WERI-Rb-1 (cell line): ENCODE data around the gene SLCO1A2.
"Not testable (repeated sequence)": the region's sequence is repeated elsewhere in the genome, so short reads cannot be mapped to it uniquely, and the experiment has no call there.

Source experiments
- DNase-seq: peaks from one replicate; pipeline ENCODE4 v3.0.0-alpha.2; 2020
- H3K27ac ChIP-seq: fragments of 250-450 bp; sonication (Bioruptor Pico); 2 replicates; pipeline ENCODE4 v1.5.1; 2020; ENCODE audit warnings: mild to moderate bottlenecking, moderate library complexity
- H3K27me3 ChIP-seq: fragments of 250-450 bp; sonication (Bioruptor Pico); 2 replicates; pipeline ENCODE4 v1.5.1; 2021; ENCODE audit warnings: mild to moderate bottlenecking, low read depth, moderate library complexity; ENCODE audit not compliant: insufficient read depth, severe bottlenecking
- H3K36me3 ChIP-seq: fragments of 250-450 bp; sonication (Bioruptor Pico); 2 replicates; pipeline ENCODE4 v1.5.1; 2020; ENCODE audit warnings: mild to moderate bottlenecking, moderate library complexity
- H3K4me3 ChIP-seq: 2 replicates; pipeline ENCODE4 v1.5.1; 2011; ENCODE audit warnings: low read depth, mild to moderate bottlenecking, control low read depth, low read length
- H3K9me3 ChIP-seq: fragments of 250-450 bp; sonication (Bioruptor Pico); 2 replicates; pipeline ENCODE4 v1.5.1; 2021; ENCODE audit warnings: mild to moderate bottlenecking, moderate library complexity; ENCODE audit not compliant: severe bottlenecking
- TF ChIP-seq, protein P1 (sequence below): IDR thresholded peaks from 2 replicates; pipeline ENCODE4 v1.5.1; 2011; ENCODE audit warnings: low read depth, mild to moderate bottlenecking, control low read depth, inconsistent platforms, low read length

The SLCO1A2 gene, protein sequence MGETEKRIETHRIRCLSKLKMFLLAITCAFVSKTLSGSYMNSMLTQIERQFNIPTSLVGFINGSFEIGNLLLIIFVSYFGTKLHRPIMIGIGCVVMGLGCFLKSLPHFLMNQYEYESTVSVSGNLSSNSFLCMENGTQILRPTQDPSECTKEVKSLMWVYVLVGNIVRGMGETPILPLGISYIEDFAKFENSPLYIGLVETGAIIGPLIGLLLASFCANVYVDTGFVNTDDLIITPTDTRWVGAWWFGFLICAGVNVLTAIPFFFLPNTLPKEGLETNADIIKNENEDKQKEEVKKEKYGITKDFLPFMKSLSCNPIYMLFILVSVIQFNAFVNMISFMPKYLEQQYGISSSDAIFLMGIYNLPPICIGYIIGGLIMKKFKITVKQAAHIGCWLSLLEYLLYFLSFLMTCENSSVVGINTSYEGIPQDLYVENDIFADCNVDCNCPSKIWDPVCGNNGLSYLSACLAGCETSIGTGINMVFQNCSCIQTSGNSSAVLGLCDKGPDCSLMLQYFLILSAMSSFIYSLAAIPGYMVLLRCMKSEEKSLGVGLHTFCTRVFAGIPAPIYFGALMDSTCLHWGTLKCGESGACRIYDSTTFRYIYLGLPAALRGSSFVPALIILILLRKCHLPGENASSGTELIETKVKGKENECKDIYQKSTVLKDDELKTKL

DNA sequence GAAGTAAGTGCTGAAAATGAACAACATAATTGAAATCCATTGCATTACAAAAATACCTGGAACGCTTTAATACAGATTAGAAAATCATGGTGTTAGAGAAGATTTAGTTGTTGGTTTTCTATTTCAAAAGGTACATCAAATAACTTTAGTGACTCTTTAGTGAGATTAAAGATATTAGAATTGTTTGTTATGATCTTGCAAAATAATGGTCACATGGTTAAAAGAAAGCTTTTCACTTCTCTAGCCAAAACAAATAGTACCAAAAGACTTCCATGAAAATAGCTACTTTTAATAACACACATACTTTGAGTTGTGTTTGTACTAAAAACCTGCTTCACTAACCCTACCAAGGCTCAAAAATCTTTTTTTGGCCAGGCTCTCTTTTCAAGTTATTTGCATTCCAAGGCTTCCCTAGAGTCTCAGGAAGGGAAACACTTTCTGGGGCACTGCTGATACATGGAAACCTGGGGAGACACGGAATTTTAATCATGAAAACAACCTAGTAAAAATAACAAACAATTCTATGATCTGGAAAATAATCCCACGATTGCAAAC lies at the start of gene SLCO1A2:
Gene SLCO1A2, minus strand, starts transcription at position 147 of the 555 bp plus-strand sequence. CDS start 270 bp downstream, outside the sequence.
- DNase-seq, result no peak
- TF ChIP-seq, protein P1, sequence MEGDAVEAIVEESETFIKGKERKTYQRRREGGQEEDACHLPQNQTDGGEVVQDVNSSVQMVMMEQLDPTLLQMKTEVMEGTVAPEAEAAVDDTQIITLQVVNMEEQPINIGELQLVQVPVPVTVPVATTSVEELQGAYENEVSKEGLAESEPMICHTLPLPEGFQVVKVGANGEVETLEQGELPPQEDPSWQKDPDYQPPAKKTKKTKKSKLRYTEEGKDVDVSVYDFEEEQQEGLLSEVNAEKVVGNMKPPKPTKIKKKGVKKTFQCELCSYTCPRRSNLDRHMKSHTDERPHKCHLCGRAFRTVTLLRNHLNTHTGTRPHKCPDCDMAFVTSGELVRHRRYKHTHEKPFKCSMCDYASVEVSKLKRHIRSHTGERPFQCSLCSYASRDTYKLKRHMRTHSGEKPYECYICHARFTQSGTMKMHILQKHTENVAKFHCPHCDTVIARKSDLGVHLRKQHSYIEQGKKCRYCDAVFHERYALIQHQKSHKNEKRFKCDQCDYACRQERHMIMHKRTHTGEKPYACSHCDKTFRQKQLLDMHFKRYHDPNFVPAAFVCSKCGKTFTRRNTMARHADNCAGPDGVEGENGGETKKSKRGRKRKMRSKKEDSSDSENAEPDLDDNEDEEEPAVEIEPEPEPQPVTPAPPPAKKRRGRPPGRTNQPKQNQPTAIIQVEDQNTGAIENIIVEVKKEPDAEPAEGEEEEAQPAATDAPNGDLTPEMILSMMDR, result no peak
- Histone ChIP-seq H3K27me3 (no peaks in the 10 kb centered on the region), H3K27ac (no peak within 1 kb of the TSS), H3K9me3 (peaks cover 12% of the 10 kb centered on the region), H3K4me3 (no peak within 1 kb of the TSS), H3K36me3 (no peaks in the 10 kb centered on the region)

GRCh38 chr12:21384261-21384660 lies 49.5 kb upstream of the SLCO1A2 start:
- H3K36me3 ChIP-seq, result no peaks in the 10 kb centered on the region
- H3K27ac ChIP-seq, result no peak overlapping the region
- TF ChIP-seq, protein P1, result no peak
- H3K4me3 ChIP-seq, result no peak overlapping the region
- no peaks in the 10 kb centered on the region for H3K27me3 ChIP-seq
- no peaks in the 10 kb centered on the region for H3K9me3 ChIP-seq
- DNase-seq, result no peak

GRCh38 chr12:21381320-21381719 lies 46.6 kb upstream of the SLCO1A2 start:
- H3K9me3 ChIP-seq, DNase-seq, H3K4me3 ChIP-seq, H3K27me3 ChIP-seq, H3K27ac ChIP-seq, H3K36me3 ChIP-seq: not testable (repeated sequence)

DNA sequence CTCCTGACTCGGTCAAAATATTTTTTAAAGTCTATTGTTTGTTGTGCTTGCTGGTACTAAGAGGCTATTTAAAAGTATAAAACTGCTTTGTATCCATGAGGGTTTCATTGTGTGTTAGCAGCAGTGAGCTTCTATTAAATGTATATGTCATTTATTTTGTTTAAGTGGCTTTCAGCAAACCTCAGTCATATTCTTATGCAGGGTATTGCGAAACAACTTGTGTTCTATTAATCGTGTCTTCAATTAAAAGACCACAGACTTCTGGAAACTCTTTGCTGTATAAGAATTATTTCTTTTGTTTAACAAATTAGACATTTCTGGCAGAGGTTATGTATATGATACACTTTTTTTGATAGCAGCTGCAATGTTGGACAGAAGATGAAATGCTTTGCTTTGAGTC lies 44.5 kb upstream of the SLCO1A2 start:
- H3K27ac ChIP-seq, result no peak overlapping the region
- H3K9me3 ChIP-seq, result no peaks in the 10 kb centered on the region
- TF ChIP-seq, protein P1, result no peak
- no peaks in the 10 kb centered on the region for H3K36me3 ChIP-seq
- no peaks in the 10 kb centered on the region for H3K27me3 ChIP-seq
- DNase-seq, result no peak
- no peak overlapping the region for H3K4me3 ChIP-seq

- DNase-seq, result no peak
- Histone ChIP-seq H3K4me3 (no peak within 1 kb of the TSS), H3K27me3 (no peaks in the 10 kb centered on the region), H3K9me3 (no peaks in the 10 kb centered on the region), H3K36me3 (no peaks in the 10 kb centered on the region), H3K27ac (no peak within 1 kb of the TSS)
- TF ChIP-seq, protein P1, result no peak
Measured at GRCh38 chr12:21372602-21373001, 37.9 kb upstream of the SLCO1A2 start, which contains the start of gene IAPP. Gene IAPP, plus strand, starts transcription at chr12:21372902. Its CDS starts 450 bp downstream, at chr12:21373352.

DNA sequence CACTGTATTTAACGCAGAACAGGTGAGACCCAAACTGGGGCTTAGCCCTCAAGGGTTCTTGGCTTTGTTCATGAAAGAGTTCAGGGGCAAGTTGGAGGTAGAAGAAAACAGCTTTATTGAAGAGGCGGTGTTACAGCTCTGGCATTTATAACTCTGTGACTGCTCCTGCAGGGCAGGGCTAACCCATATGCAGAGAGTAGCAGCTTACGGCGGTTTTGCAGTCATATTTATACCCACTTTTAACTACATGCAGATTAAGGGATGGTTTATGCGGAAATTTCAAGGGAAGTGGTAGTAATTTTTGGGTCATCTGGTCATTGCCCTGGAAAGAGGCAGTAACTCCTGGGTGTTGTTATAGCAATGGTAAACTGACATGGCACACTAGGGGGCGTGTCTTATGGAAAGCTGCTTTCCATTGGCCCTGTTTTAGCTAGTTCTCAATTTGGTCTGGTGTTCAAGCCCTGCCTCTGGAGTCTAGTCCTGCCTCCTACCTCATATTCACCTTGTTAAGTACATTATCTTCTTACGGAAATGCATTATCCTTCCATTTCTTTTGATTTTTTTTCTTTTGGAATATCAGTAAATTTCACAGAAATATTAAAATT lies 36.2 kb upstream of the SLCO1A2 start:
- Histone ChIP-seq H3K27me3 (no peaks in the 10 kb centered on the region), H3K36me3 (no peaks in the 10 kb centered on the region), H3K9me3 (no peaks in the 10 kb centered on the region), H3K4me3 (no peak overlapping the region), H3K27ac (no peak overlapping the region)
- no peak for DNase-seq
- TF ChIP-seq, protein P1, result no peak
